Neural cell (in vitro differentiated cells): ENCODE data around the gene CIART. TPM values are rescaled to one million over a fixed set of nuclear protein-coding genes. Genes with fewer than 3 reads are reported as not detected.
"Not testable (repeated sequence)": the region's sequence is repeated elsewhere in the genome, so short reads cannot be mapped to it uniquely, and the experiment has no call there.

Experiments
- H2AFZ ChIP-seq: fragments of 200-600, 300-800 bp; sonication (generic), shearing (Covaris generic); 2 replicates; pipeline ENCODE4 v1.6.0; 2014; ENCODE audit warnings: low read depth, mild to moderate bottlenecking, antibody characterized with exemption, low read length, moderate library complexity
- H3F3A ChIP-seq: fragments of 200-600 bp; shearing (Covaris generic); 2 replicates; pipeline ENCODE4 v1.6.1; 2016; ENCODE audit warnings: mild to moderate bottlenecking, moderate library complexity, mixed read lengths, antibody characterized with exemption, low read length; ENCODE audit not compliant: insufficient read depth, poor library complexity, severe bottlenecking
- H3K27ac ChIP-seq: fragments of 200-600, 300-800 bp; sonication (generic), shearing (Covaris generic); 2 replicates; pipeline ENCODE4 v1.5.1; 2014; ENCODE audit warnings: mild to moderate bottlenecking, low read length, moderate library complexity
- H3K27me3 ChIP-seq: fragments of 300-800, 200-600 bp; sonication (generic), shearing (Covaris generic); 2 replicates; pipeline ENCODE4 v1.6.0; 2014; ENCODE audit warnings: mild to moderate bottlenecking, low read depth, low read length, moderate library complexity; ENCODE audit not compliant: insufficient read depth
- H3K36me3 ChIP-seq: fragments of 300-800, 200-600 bp; sonication (generic), shearing (Covaris generic); 2 replicates; pipeline ENCODE4 v1.5.1; 2014; ENCODE audit warnings: mild to moderate bottlenecking, antibody characterized with exemption, low read length, moderate library complexity; ENCODE audit not compliant: insufficient read depth
- H3K4me2 ChIP-seq: fragments of 300-800, 200-600 bp; sonication (generic), shearing (Covaris generic); 2 replicates; pipeline ENCODE4 v1.6.0; 2014; ENCODE audit warnings: mild to moderate bottlenecking, low read length
- H3K4me3 ChIP-seq: fragments of 300-800, 200-600 bp; sonication (generic), shearing (Covaris generic); 2 replicates; pipeline ENCODE4 v1.5.1; 2014; ENCODE audit warnings: mild to moderate bottlenecking, low read length, moderate library complexity
- H3K79me2 ChIP-seq: fragments of 200-600 bp; shearing (Covaris generic); replicated peaks from 2 replicates; pipeline ENCODE4 v1.6.0; 2014; ENCODE audit warnings: mild to moderate bottlenecking, low read length, moderate library complexity; ENCODE audit not compliant: insufficient read depth
- H3K9ac ChIP-seq: fragments of 300-800, 200-600 bp; sonication (generic), shearing (Covaris generic); 2 replicates; pipeline ENCODE4 v1.6.1; 2016; ENCODE audit warnings: mild to moderate bottlenecking, low read length, mixed read lengths
- H3K9me2 ChIP-seq: fragments of 200-600 bp; shearing (Covaris generic); 2 replicates; pipeline ENCODE4 v1.6.1; 2016; ENCODE audit warnings: mild to moderate bottlenecking, low read length, mixed read lengths; ENCODE audit not compliant: insufficient read depth
- H3K9me3 ChIP-seq: fragments of 200-600, 300-800 bp; sonication (generic), shearing (Covaris generic); 2 replicates; pipeline ENCODE4 v1.6.1; 2016; ENCODE audit warnings: mild to moderate bottlenecking, mixed run types, low read length, moderate library complexity, mixed read lengths
- H4K20me1 ChIP-seq: fragments of 200-600 bp; shearing (Covaris generic); 2 replicates; pipeline ENCODE4 v1.6.1; 2016; ENCODE audit warnings: mild to moderate bottlenecking, mixed run types; ENCODE audit not compliant: insufficient read depth
- CTCF ChIP-seq: fragments of 450-650 bp; IDR thresholded peaks from 2 replicates; pipeline ENCODE4 v1.5.1; 2014; ENCODE audit warnings: antibody characterized with exemption, mild to moderate bottlenecking, moderate library complexity; ENCODE audit not compliant: poor library complexity, severe bottlenecking
- EP300 ChIP-seq: fragments of 450-650 bp; conservative IDR thresholded peaks from 2 replicates; pipeline ENCODE4 v1.6.1; 2014; ENCODE audit warnings: antibody characterized with exemption, mild to moderate bottlenecking, moderate library complexity; ENCODE audit not compliant: poor library complexity, severe bottlenecking
- EZH2 ChIP-seq: fragments of 200-600, 300-800 bp; shearing (Covaris generic), sonication (generic); IDR thresholded peaks from 2 replicates; pipeline ENCODE4 v1.6.1; 2014; ENCODE audit warnings: antibody characterized with exemption, low read length, borderline replicate concordance, mild to moderate bottlenecking; ENCODE audit not compliant: insufficient read depth, poor library complexity, severe bottlenecking
- MXI1 ChIP-seq: fragments of 450-650 bp; conservative IDR thresholded peaks from 2 replicates; pipeline ENCODE4 v1.6.1; 2014; ENCODE audit warnings: antibody characterized with exemption, mild to moderate bottlenecking; ENCODE audit not compliant: poor library complexity, severe bottlenecking
- POLR2AphosphoS5 ChIP-seq: IDR thresholded peaks from 2 replicates; pipeline ENCODE4 v1.6.1; 2012
- RAD21 ChIP-seq: fragments of 450-650 bp; conservative IDR thresholded peaks from 2 replicates; pipeline ENCODE4 v1.6.1; 2014; ENCODE audit warnings: antibody characterized with exemption, mild to moderate bottlenecking, moderate library complexity
- REST ChIP-seq: IDR thresholded peaks from 2 replicates; pipeline ENCODE4 v1.6.1; 2012; ENCODE audit warnings: borderline replicate concordance
- SMC3 ChIP-seq: fragments of 450-650 bp; conservative IDR thresholded peaks from 2 replicates; pipeline ENCODE4 v1.6.1; 2014; ENCODE audit warnings: antibody characterized with exemption, mild to moderate bottlenecking, moderate library complexity; ENCODE audit not compliant: poor library complexity
- TAF1 ChIP-seq: IDR thresholded peaks from 2 replicates; pipeline ENCODE4 v1.6.1; 2012; ENCODE audit warnings: low read depth
- polyA plus RNA-seq: library from polyadenylated mRNA; depleted of rRNA; stranded (reverse); fragments of >200 nt; gene quantifications from 2 replicates; pipeline ENCODE4 v1.2.3, GENCODE V29; 2014

Gene CIART
- polyA plus RNA-seq, 1 donor from 2014 or later = 7.3 TPM

- H3K4me3 ChIP-seq = no peak overlapping the region
- H3K4me2 ChIP-seq = no peak overlapping the region
- H3K27ac ChIP-seq = no peak overlapping the region
- H3K9ac ChIP-seq = no peak overlapping the region
- no peak overlapping the region for H2AFZ ChIP-seq
- H3F3A ChIP-seq = no peaks in the 10 kb centered on the region
- H3K79me2 ChIP-seq = no peaks in the 10 kb centered on the region
- H3K27me3 ChIP-seq = no peaks in the 10 kb centered on the region
- H3K9me3 ChIP-seq = no peaks in the 10 kb centered on the region
- no peaks in the 10 kb centered on the region for H4K20me1 ChIP-seq
- H3K9me2 ChIP-seq = no peaks in the 10 kb centered on the region
- H3K36me3 ChIP-seq = no peaks in the 10 kb centered on the region
- TF ChIP-seq RAD21 (no peak), CTCF (no peak), MXI1 (no peak), EZH2 (no peak), SMC3 (no peak), POLR2AphosphoS5 (no peak), REST (no peak), EP300 (no peak), TAF1 (no peak)
Observed at GRCh38 chr1:150302902-150303301, 20.5 kb downstream of the CIART start.

GRCh38 chr1:150308585-150308984 lies 26.2 kb downstream of the CIART start:
- H2AFZ ChIP-seq, H3K9me2 ChIP-seq, H3F3A ChIP-seq, H3K4me3 ChIP-seq, H3K79me2 ChIP-seq, H3K9ac ChIP-seq, H4K20me1 ChIP-seq, H3K36me3 ChIP-seq, H3K27ac ChIP-seq, H3K4me2 ChIP-seq, H3K9me3 ChIP-seq, H3K27me3 ChIP-seq: not testable (repeated sequence)
